ENCODE measurements around the gene ZNF184. TPM values are rescaled to one million over a fixed set of nuclear protein-coding genes. Genes with fewer than 3 reads are reported as not detected.

The ZNF184 gene
- total RNA-seq, 2 experiments from 2014 or later: 19.6 to 21.1 TPM

GRCh38 chr6:27439371-27439770, 33.5 kb downstream of the ZNF184 start:
- H3K27ac ChIP-seq (ENCODE audit: low read depth in 1 of 2, low read length in 2 of 2): no peak overlapping the region
- no peak for TF ChIP-seq CTCF (IDR thresholded peaks at IDR 0.05)
- no peaks in the 10 kb centered on the region for H3K4me1 Mint-ChIP-seq (ENCODE audit: low read depth)
- no peak overlapping the region for H3K4me3 ChIP-seq (ENCODE audit: low read length)
- no peaks in the 10 kb centered on the region for H3K27me3 Mint-ChIP-seq
- no peak overlapping the region for H3K27ac Mint-ChIP-seq
- CTCF ChIA-PET: no interaction called here
- H3K4me3 Mint-ChIP-seq: no peak overlapping the region
- H3K9me3 Mint-ChIP-seq: peaks cover 9% of the 10 kb centered on the region
- H3K9me3 ChIP-seq (ENCODE audit: control insufficient read depth in 1 of 2, insufficient read depth in 1 of 2, low read length in 2 of 2): peaks cover 17 to 20% of the 10 kb centered on the region in 2 experiments
- H3K4me1 ChIP-seq (ENCODE audit: insufficient read depth, low read length): no peaks in the 10 kb centered on the region
- POLR2A ChIA-PET: no interaction called here
- ATAC-seq (ENCODE audit: poor library complexity): no peak
- no peaks in the 10 kb centered on the region for H3K36me3 ChIP-seq (ENCODE audit: insufficient read depth, low read length)
- no peak for DNase-seq
- intact Hi-C loops (cut with DNase I, micrococcal nuclease): no loop called here
- no peaks in the 10 kb centered on the region for H3K27me3 ChIP-seq (ENCODE audit: control insufficient read depth in 1 of 2, insufficient read depth in 2 of 2, low read length in 2 of 2)
- H3K36me3 Mint-ChIP-seq (ENCODE audit: low read depth): peaks cover 14% of the 10 kb centered on the region

- POLR2A ChIA-PET: no interaction called here
- Mint-ChIP-seq H3K36me3 (ENCODE audit: low read depth) (no peaks in the 10 kb centered on the region), H3K27ac (no peak overlapping the region), H3K27me3 (peaks cover 13% of the 10 kb centered on the region), H3K9me3 (peaks cover 10% of the 10 kb centered on the region), H3K4me3 (no peak overlapping the region), H3K4me1 (ENCODE audit: low read depth) (no peaks in the 10 kb centered on the region)
- H3K4me1 ChIP-seq (ENCODE audit: insufficient read depth, low read length): no peaks in the 10 kb centered on the region
- no peaks in the 10 kb centered on the region for H3K36me3 ChIP-seq (ENCODE audit: insufficient read depth, low read length)
- DNase-seq: no peak
- CTCF ChIA-PET: no interaction called here
- no peak overlapping the region for H3K4me3 ChIP-seq (ENCODE audit: low read length)
- ATAC-seq (ENCODE audit: poor library complexity): no peak
- no peak for TF ChIP-seq CTCF (IDR thresholded peaks at IDR 0.05)
- intact Hi-C loops (cut with DNase I, micrococcal nuclease): no loop called here
- peaks cover 8 to 13% of the 10 kb centered on the region in 2 experiments for H3K9me3 ChIP-seq (ENCODE audit: control insufficient read depth in 1 of 2, insufficient read depth in 1 of 2, low read length in 2 of 2)
- no peak overlapping the region for H3K27ac ChIP-seq (ENCODE audit: low read depth in 1 of 2, low read length in 2 of 2)
- no peaks in the 10 kb centered on the region for H3K27me3 ChIP-seq (ENCODE audit: control insufficient read depth in 1 of 2, insufficient read depth in 2 of 2, low read length in 2 of 2)
These were observed 39.2 kb downstream of the ZNF184 start for GRCh38 chr6:27433714-27434113.

- Histone ChIP-seq H3K4me1 (ENCODE audit: insufficient read depth, low read length) (no peaks in the 10 kb centered on the region), H3K36me3 (ENCODE audit: insufficient read depth, low read length) (no peaks in the 10 kb centered on the region), H3K9me3 (ENCODE audit: control insufficient read depth in 1 of 2, insufficient read depth in 1 of 2, low read length in 2 of 2) (peaks cover 4% of the 10 kb centered on the region in 2 experiments), H3K27me3 (ENCODE audit: control insufficient read depth in 1 of 2, insufficient read depth in 2 of 2, low read length in 2 of 2) (no peaks in the 10 kb centered on the region), H3K4me3 (ENCODE audit: low read length) (no peak overlapping the region), H3K27ac (ENCODE audit: low read depth in 1 of 2, low read length in 2 of 2) (no peak overlapping the region)
- ChIA-PET POLR2A (no interaction called here), CTCF (no interaction called here)
- Mint-ChIP-seq H3K4me3 (no peak overlapping the region), H3K27ac (no peak overlapping the region), H3K9me3 (peaks cover 5% of the 10 kb centered on the region), H3K4me1 (ENCODE audit: low read depth) (no peaks in the 10 kb centered on the region), H3K27me3 (peaks cover 13% of the 10 kb centered on the region), H3K36me3 (ENCODE audit: low read depth) (no peaks in the 10 kb centered on the region)
- DNase-seq (no peak), ATAC-seq (ENCODE audit: poor library complexity) (no peak)
- intact Hi-C loops (cut with DNase I, micrococcal nuclease): no loop called here
- no peak for TF ChIP-seq CTCF (IDR thresholded peaks at IDR 0.05)
These were observed 43.9 kb downstream of the ZNF184 start for GRCh38 chr6:27428966-27429365.

Data from CD4-positive, alpha-beta T cell (primary cell).